Tibial nerve (tissue), 4 donors: ENCODE measurements around the gene ACTRT3.

ENCODE experiments used
- EP300 ChIP-seq, 2 donors: sonication (generic); formaldehyde crosslinking; IDR thresholded peaks; one replicate each; pipeline ENCODE4 v1.6.1; 2017; ENCODE audit warnings: antibody characterized with exemption in 2 of 2, mild to moderate bottlenecking in 1 of 2
- TF ChIP-seq, protein P1 (sequence below), 5 experiments: fragments of 200-600 bp in 3 of 5; fragments of 450-650 bp in 2 of 5; sonication (generic) in 3 of 5; IDR thresholded peaks; one replicate each; pipeline ENCODE4 v1.5.1; 2016 to 2019; ENCODE audit warnings: antibody characterized with exemption in 5 of 5, mild to moderate bottlenecking in 3 of 5, moderate library complexity in 2 of 5

DNA sequence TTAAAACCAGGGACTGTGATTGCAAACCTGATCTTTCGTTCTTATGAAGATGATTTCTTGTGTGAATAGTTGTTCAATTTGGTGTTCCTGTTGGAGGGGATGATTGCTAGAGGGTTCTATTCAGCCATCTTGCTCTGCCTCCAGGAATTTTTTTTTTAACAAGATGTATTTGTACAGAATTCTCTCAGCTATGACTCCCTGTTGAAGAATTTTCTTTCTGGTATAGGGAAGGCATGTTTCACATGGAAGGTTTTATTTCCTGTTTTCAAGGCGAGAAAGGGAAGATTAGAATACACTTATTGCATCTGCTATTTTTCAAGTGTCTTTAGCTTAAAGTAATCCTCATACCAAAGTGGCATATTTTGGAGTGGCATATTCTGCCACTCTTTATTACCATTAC lies 49.0 kb upstream of the ACTRT3 start:
- TF ChIP-seq, protein P1, sequence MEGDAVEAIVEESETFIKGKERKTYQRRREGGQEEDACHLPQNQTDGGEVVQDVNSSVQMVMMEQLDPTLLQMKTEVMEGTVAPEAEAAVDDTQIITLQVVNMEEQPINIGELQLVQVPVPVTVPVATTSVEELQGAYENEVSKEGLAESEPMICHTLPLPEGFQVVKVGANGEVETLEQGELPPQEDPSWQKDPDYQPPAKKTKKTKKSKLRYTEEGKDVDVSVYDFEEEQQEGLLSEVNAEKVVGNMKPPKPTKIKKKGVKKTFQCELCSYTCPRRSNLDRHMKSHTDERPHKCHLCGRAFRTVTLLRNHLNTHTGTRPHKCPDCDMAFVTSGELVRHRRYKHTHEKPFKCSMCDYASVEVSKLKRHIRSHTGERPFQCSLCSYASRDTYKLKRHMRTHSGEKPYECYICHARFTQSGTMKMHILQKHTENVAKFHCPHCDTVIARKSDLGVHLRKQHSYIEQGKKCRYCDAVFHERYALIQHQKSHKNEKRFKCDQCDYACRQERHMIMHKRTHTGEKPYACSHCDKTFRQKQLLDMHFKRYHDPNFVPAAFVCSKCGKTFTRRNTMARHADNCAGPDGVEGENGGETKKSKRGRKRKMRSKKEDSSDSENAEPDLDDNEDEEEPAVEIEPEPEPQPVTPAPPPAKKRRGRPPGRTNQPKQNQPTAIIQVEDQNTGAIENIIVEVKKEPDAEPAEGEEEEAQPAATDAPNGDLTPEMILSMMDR (IDR thresholded peaks at IDR 0.05) = no peak
- no peak for TF ChIP-seq EP300 (IDR thresholded peaks at IDR 0.05)
